Limb (tissue), 2 donors: ENCODE measurements around the gene SH2D4B.

Source experiments
- DNase-seq, 2 donors: peaks; one replicate each; pipeline ENCODE4 v3.0.0-alpha.2; 2016; ENCODE audit errors: extremely low spot score in 2 of 2

SH2D4B gene

DNA sequence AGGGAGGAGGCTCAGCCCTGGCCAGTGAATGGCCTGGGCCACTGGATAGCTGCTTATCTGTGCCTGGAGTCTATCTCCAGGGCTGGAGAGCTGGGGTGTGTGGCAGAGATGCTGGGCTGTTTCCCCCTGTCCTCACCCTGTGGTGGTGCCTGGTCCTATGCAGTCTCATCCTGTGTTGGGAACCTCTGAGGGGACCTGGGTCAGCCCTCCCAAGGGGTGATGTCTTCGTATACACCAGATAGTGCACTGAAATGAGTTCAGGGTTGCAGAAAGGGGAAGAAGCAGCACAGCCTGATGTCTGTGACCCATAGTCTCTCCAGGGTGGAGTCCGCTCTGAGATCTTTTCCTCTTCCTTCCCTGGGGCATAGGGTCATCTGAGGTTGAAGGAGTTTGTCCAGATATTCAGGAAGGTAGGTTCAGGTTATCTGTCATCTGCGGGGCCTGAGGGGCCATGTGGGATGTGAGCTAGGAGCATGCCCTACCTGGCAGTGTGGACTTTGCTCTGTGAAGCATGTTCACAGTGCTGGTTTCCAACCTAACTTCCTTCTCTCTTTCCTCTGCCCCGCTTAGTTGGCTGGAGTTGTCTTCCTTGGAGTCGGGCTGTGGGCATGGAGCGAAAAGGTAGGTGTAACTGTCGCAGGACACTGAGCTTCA is 33.4 kb upstream of the SH2D4B start:
- no peak for DNase-seq

DNA sequence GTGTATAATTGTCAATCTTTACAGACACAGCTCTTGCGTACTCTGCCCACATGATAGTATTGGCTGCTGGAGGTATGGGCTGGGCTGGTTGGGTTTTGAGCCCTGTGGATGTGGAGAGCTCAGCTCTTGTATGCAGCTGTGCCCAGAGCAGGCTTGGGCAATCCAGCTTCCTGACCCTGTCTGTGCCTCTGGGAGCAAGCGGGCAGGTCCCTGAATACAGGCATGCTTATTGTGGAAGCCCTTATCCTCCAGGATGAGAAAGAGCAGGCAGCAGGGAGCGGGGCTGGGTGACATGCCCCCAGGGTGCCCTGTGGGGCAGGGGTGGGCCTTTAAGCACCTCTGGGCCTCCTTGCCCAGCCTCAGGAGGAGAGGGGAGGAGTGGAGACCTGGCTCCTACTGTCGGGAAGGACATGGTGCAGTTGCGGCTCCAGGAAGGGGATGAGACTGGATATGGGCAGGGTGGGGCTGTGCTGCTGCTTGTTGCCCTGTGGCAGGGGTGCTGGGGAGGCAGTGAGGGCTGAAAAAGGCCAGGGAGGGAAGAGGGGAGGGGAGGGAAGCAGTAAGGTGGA is 32.7 kb upstream of the SH2D4B start:
- DNase-seq: no peak

GRCh38 chr10:80506189-80506575 is 31.5 kb upstream of the SH2D4B start:
- no peak for DNase-seq

DNA sequence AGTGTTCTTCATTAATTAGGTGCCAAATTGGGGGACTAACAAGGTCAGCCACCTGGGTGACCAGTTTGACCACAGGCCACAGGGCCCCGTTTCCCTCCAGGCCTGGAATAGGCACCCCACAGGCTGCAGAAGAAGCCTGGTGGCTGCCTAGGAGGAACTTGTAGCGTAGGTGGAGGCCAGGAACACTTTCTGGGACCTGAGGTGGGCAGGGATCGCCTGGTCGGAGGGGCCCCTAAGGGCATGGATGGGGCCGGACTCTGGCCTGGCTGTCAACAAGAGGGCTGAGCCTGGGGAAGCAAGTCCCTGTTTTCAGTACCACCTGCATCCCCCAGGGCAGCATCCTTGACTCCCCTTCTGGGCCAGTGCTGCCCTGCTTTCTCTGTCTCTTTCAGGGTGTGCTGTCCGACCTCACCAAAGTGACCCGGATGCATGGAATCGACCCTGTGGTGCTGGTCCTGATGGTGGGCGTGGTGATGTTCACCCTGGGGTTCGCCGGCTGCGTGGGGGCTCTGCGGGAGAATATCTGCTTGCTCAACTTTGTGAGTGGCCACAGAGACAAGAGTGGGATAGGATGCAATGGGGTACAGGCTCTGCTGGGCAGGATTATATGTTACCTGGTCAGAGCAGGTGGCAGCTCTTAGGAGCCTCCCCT is 30.7 kb upstream of the SH2D4B start:
- DNase-seq: no peak

DNA sequence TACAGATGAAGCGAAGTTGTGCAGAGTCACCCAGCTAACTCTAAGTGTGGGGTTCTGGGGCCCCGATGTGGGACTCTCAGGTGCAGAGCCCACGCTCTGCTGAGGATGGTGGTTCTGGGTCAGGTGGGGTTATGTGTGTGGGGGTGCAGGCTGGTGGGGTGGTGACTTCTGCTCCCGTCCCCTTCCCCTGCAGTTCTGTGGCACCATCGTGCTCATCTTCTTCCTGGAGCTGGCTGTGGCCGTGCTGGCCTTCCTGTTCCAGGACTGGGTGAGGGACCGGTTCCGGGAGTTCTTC is 28.6 kb upstream of the SH2D4B start:
- DNase-seq: no peak

GRCh38 chr10:80509403-80510161 is 28.1 kb upstream of the SH2D4B start:
- DNase-seq: peak in 1 of 2 donors; percentile 27

DNA sequence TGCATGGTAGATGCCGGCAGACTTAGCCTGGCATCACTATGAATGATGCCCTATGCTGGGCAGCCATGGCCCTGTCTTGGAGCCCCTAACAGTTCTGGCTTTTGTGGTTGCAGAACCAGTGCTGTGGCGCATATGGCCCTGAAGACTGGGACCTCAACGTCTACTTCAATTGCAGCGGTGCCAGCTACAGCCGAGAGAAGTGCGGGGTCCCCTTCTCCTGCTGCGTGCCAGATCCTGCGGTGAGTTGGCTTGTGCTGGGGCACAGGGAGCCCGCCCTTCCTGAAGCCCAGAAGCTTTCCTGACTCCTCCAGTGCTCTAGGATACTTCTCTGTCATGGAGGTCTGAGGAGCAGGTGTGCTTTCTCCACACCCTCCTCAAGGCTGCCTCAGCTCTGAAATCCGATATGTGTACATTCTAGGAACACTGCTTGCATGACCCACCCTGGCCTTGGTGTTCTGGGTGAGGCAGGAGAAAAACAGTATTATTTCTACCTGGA is 25.6 kb upstream of the SH2D4B start:
- peak in 1 of 2 donors; percentile 16 for DNase-seq

GRCh38 chr10:80513106-80513505 is 24.6 kb upstream of the SH2D4B start:
- DNase-seq: peak in 1 of 2 donors; percentile 14

DNA sequence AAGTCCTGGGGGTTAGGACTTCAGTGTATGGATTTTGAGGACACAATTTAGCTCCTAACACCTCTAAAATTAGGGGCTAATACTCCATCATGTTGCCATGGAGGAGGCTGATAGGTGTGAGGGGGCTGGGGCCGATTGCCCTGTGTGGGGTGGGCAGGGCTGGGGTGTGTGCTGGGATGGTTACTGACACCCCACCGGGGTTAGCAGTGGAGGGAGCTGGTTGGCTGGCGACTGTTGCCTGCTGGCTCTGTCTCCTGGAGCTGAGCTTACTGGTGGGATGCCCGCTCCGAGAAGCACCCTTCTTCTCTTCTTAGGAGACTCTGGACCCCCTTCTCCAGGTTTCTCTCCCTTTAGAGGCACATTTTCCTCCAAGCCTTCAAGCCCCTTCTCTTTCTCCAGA is 22.2 kb upstream of the SH2D4B start:
- DNase-seq: peak in 1 of 2 donors; percentile 16

GRCh38 chr10:80515941-80516340 is 21.8 kb upstream of the SH2D4B start:
- peak in 1 of 2 donors; percentile 16 for DNase-seq

- no peak for DNase-seq
These were observed 21.1 kb upstream of the SH2D4B start for GRCh38 chr10:80516506-80517075.

DNA sequence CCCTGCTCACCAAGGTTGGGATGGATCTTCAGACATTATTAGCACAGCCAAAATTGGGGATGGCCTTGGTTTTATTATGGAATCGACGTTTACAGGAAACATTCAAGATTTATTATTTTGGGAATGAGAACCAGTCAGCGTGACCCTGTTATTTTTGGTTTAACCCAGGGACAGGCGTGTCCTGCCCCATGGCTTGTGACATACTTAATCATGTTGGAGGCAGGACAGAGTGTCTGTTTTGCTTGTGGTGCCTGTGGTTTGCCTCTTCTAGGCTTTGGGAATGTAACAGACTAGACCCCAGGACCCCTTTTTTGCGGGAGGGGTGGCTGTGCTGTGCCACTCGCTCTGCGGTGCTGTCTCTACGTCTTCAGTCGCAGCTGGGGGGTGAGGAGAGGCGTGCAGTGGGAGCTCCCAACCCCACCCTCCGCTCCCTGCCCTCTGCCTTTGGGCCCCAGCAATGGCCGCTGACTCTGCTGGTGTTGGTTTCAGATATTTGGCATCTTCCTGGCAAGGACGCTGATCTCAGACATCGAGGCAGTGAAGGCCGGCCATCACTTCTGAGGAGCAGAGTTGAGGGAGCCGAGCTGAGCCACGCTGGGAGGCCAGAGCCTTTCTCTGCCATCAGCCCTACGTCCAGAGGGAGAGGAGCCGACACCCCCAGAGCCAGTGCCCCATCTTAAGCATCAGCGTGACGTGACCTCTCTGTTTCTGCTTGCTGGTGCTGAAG is 20.1 kb upstream of the SH2D4B start:
- DNase-seq: no peak

DNA sequence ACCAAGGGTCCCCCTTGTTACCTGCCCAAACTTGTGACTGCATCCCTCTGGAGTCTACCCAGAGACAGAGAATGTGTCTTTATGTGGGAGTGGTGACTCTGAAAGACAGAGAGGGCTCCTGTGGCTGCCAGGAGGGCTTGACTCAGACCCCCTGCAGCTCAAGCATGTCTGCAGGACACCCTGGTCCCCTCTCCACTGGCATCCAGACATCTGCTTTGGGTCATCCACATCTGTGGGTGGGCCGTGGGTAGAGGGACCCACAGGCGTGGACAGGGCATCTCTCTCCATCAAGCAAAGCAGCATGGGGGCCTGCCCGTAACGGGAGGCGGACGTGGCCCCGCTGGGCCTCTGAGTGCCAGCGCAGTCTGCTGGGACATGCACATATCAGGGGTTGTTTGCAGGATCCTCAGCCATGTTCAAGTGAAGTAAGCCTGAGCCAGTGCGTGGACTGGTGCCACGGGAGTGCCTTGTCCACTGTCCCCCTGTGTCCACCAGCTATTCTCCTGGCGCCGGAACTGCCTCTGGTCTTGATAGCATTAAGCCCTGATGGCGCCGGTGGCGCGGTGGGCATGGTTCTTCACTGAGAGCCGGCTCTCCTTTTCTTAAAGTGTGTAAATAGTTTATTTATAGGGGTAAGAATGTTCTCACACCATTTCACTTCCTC is 19.4 kb upstream of the SH2D4B start:
- no peak for DNase-seq

GRCh38 chr10:80518807-80519360 is 18.8 kb upstream of the SH2D4B start:
- DNase-seq: no peak

DNA sequence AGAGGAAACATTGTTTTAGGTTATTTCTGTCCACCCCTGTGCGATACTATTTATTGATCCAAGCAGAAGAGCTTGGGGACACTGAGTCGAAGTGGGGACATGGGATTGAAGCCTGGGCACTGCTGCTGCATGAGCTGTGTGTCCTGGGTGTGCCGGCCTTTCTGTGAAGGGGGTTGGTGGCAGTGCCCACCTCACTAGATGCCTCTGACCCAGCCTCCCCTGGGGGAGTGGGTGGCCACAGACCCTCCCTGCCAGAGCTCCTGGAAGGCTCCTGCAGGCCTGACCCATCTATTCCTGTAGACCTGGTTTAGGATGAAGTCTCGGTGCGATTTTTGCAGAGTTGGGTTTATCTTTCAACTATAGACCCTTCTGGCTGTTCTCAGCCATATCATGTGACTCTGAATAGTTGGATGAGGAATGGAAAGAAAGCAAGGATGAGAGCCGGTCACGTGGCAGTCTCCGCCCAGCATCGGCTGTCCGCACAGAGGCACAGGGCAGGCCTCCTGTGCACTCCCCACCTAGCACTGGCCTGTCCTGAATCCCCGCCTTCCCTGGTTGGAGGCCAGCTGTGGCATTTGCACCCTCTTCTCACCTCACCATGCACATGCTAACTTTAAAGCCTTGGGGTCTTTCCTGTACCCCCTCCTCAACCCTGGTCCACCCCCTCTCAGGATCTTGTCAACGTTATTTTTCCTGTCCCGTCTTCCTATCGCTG is 17.6 kb upstream of the SH2D4B start:
- no peak for DNase-seq

DNA sequence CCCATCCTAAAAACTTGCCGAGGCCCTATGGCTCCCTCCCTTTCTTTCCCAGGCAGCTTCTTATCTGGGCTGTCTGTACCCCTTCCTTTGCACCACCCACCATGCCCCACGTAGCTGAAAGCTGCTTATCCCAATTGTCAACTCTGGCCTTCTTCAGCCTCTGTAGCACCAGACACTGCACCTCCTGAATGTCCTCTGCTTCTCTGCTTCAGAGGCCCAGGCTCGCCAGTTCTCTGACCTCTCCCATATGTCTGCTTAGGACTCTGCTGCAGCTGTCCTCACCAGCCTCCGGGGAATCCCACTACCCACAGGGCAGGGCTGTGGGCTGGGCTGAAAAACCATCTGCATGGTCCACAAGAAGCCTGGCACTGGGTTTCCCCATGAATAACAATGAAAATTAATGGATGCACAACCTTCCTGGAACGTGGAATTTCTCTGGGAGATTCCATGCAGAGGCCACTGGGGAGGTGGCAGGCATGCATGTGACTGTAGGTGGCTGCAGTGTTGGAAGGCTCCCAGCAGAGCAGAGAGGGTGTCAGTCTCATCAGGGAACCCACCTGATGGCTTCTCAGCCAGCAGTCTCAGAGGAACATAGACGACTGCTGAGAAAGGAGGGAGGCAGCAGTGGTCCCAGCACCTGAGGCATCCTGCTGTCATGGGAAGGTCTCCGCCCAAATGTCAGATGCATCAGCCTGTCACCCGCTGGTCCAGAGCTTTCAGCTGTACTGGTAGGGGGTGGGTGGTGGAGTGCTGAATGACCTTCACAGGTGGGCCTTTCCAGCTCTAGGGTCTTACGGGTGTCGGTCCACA is 16.8 kb upstream of the SH2D4B start:
- DNase-seq: no peak

DNA sequence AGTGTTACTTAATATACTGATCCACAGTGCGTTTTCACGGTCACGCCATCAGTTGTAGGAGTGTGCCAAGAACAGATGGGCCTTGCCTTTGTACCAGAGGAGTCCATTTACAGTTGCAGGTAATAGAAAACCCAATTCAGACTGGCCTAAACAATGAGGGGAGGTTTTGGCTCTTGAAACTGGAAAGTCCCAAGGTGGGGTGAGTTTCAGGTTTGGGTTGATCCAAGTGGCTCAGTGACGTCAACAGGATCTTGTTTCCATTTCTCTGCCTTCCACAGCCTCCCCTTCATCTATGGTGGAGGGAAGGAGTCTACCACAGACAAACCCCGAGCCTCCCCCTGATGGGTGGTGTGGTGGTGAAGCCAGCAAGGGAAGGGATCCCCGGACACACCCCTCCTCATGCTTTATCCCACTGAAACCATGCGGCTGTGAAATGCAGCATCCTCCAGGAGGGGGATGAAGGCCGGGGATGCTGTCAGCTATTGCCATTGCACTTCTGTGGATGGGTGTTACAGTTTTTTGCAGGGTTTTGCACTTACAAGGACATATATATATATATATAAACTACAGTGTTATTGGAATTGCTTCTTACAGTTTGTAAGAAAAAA is 14.8 kb upstream of the SH2D4B start:
- no peak for DNase-seq

- DNase-seq: no peak
These were observed 13.9 kb upstream of the SH2D4B start for GRCh38 chr10:80523773-80524172.
